Neural cell (in vitro differentiated cells): ENCODE data around the gene WDR35.

Experiments
- CTCF ChIP-seq: fragments of 450-650 bp; IDR thresholded peaks from 2 replicates; pipeline ENCODE4 v1.5.1; 2014; ENCODE audit warnings: antibody characterized with exemption, mild to moderate bottlenecking, moderate library complexity; ENCODE audit not compliant: poor library complexity, severe bottlenecking
- EZH2 ChIP-seq: fragments of 200-600, 300-800 bp; shearing (Covaris generic), sonication (generic); IDR thresholded peaks from 2 replicates; pipeline ENCODE4 v1.6.1; 2014; ENCODE audit warnings: antibody characterized with exemption, low read length, borderline replicate concordance, mild to moderate bottlenecking; ENCODE audit not compliant: insufficient read depth, poor library complexity, severe bottlenecking
- POLR2AphosphoS5 ChIP-seq: IDR thresholded peaks from 2 replicates; pipeline ENCODE4 v1.6.1; 2012
- RAD21 ChIP-seq: fragments of 450-650 bp; conservative IDR thresholded peaks from 2 replicates; pipeline ENCODE4 v1.6.1; 2014; ENCODE audit warnings: antibody characterized with exemption, mild to moderate bottlenecking, moderate library complexity

GRCh38 chr2:19893520-19894133 is 96.3 kb downstream of the WDR35 start:
- TF ChIP-seq CTCF, result no peak
- no peak for TF ChIP-seq POLR2AphosphoS5
- no peak for TF ChIP-seq RAD21
- TF ChIP-seq EZH2, result no peak
